ENCODE results near the gene CNPY1.
"Not testable (repeated sequence)": the region's sequence is repeated elsewhere in the genome, so short reads cannot be mapped to it uniquely, and the experiment has no call there.

The CNPY1 gene

DNA sequence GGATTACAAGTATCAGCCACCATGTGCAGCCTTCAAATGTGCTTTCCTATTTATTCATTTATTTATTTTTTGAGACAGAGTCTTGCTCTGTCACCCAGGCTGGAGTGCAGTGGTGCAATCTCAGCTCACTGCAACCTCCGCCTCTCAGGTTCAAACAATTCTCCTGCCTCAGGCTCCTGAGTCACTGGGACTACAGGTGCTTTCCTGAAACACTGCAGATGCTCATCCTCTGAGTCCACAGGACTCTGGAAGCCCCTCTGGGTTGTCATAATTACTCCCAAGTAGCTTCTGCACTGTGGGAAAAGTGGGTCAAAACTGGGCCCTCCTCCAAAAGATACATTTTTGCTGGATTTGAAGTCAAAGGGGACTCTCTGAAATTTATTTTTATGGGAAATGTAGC is at the start of gene CNPY1:
CNPY1 (minus strand) TSS at position 111 of the 400 bp plus-strand sequence. CDS start 630 bp downstream, outside the sequence.
- not testable (repeated sequence) for DNase-seq (ENCODE audit: low spot score)

DNA sequence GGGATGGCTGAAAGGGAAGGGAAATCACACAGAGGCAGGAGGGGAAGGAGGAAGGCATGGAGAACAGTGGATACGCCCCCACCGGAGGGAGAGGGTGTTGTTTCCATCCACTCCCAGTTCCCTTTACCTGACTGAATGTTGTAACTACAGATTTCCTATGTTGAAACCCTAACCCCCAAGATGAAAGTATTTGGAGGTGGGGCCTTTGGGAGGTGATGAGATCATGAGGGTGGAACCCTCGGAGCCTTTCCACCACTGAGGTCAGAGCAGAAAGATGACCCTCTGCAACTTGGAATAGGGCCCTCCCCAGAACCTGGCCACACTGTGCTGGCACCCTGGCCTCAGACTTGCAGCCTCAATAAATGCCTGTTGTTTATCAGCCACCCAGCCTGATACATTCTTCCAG is 48.6 kb upstream of the CNPY1 start:
- no peak for DNase-seq (ENCODE audit: low spot score)

DNA sequence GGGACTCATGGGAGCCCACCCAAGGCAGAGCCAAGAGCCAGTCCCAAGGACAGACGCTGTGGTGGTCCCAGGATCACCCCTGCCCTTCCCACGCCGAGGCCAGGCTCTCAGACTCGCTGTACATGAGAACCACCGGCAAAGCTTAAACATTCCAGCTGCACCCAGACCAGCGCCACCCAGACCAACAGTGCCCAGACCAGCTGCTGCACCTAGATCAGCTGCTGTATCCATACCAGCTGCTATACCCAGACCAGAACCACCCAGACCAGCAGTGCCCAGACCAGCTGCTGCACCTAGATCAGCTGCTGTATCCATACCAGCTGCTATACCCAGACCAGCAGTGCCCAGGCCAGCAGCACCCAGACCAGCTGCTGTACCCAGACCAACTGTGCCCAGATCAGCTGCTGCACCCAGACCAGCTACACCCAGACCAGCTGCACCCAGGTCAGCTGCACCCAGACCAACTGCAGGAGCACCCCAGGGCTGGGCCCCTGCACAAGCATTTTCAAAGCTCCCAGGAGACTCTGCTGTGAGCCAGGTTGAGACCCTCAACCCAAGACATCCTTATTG is 47.9 kb upstream of the CNPY1 start:
- DNase-seq (ENCODE audit: low spot score): no peak

DNA sequence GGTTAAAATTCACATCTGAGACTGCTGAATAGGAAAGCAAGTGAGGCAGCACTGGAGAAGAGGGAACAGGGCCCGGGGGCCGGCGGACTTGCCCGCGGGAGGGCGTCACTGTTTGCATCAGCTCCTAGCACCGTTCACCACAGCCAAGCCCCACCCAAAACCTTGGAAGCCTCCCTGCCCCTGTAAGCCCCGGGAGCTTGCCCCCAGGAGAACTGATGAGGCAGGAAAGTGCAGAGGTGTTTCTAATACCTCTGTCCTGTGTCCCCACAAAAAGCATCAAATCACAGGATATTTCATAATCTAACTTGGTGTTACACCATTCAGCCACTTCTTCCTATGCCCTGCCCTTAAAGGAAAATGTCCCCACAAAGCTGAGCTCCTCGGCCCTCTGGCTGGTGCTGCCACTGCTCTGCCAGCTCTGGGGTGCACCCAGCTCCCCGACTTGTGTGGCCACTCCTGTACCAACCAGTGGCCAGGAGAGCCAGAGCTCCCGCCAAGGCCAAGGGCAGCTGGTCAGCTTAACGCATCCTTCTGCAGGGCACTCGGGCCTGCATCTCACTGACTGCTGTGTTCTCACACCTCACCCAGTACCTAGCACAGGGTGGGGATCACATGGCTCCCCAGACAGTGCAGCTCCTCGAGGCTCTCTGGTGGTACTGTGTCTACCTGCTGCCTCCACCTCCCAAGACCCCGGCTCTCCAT is 47.3 kb upstream of the CNPY1 start:
- no peak for DNase-seq (ENCODE audit: low spot score)

DNA sequence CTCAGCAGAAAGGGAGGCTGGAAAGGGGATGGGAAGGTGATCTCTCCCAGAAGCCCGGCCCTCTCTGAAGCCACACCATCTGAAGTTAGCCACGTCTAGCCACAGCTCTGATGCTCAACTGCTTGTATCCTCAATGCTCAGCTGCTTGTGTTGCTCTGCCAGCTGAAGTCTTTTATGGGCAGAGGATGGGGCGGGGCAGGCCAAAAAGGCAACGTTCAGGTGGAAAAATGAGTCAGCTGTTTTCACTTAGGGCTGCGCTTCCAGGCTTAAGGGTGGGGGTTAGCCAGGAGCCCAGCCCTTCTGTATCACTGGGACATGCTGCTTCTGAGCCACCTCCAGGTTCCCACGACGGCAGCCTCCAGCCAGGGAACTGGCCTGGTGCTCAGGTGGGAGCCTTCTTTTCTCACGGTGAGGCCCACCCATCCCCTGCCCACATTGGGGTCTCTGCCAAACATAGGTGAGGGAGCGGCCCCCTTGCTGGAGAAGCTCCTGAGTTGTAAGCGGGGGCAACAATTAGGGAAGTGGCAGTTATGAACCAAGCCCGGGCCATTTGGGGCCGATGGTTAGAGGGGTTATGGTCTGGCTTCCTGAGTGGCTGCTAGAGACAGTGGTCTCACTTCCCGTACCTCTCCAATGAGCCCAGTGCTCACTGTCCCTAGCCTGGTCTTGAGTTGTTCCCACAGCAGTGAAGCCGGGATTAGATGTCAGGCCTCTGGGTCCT is 44.9 kb upstream of the CNPY1 start:
- no peak for DNase-seq (ENCODE audit: low spot score)

DNA sequence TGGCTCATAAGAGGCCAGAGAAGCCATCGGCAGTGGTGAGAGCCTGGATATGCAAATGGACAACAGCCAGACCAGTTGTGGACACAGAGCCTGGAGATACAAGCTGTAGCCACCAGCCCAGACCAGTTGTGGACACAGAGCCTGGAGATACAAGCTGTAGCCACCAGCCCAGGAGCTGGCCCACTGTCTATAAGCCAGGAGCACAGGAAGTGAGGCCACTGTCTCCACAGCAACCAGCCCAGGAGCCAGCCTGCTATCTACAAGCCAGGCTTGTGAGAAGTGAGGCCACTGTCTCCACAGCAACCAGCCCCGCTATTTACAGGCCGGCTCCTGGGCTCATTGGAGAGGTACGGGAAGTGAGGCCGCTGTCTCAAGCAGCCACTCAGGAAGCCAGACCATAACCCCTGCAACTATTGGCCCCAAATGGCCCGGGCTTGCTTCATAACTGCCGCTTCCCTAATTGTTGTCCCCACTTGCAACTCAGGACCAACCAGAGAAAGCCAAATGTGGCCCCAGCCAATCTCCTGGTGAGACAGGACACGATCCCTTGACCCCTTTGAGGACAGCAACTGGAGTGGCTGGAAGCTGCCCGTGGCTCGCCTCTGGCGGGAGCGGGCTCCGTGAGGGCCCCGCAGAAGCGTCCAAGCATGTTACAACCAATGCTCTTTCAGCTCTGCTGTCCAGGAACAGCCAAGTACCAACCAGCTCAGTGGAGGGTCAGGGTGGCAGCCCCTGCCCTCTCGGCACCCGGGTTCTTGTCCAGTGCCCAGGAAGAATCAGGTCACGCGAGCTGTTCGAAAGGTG is 44.1 kb upstream of the CNPY1 start:
- peak; percentile 73 for DNase-seq (ENCODE audit: low spot score)

DNA sequence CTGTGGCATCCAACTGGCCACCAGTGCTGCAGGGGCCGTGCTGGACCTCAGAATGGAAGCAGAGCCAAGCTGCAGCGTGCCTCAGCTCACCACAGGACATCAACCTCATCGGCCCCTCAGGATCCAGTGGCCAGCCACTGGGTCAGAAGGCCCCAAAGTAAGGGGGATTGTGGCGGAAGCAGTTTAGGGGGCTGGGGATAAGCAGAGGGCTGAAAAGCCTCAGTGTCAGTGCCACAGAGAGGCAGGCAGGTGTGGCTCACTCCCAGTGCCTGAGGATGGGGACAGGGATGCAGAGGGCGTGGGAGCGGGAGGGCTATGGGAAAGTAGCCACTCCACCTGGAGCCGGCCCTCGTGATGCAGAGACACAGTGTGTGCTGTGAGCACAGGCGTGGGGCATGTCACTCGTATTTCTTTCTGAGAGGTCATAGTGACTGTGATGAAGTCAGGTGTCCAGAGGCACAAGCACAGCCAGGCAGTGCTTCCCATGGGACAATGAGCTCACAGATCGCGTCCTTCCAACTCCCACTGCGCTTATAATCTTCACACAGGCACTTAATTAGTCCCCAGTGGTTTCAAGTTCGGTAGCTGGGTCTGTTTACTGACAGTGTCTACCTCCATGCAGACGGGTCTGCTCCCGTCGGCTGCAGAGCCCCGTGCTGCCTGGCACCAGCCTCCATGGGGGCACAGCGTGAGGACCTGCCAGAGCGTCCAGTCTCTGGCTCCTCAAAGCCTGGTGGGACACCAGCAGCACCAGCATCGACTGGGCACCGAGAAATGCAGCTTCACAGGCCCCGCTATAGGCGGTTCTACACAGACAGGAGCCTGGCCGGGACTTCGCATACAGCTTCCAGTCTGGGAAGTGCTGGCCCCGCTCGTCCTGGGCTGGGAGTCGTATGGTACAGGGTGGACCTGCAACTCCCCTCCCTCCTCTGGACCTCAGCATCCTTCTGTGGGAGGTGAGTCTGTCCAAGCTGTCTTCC is 42.9 kb upstream of the CNPY1 start:
- DNase-seq (ENCODE audit: low spot score): no peak

DNA sequence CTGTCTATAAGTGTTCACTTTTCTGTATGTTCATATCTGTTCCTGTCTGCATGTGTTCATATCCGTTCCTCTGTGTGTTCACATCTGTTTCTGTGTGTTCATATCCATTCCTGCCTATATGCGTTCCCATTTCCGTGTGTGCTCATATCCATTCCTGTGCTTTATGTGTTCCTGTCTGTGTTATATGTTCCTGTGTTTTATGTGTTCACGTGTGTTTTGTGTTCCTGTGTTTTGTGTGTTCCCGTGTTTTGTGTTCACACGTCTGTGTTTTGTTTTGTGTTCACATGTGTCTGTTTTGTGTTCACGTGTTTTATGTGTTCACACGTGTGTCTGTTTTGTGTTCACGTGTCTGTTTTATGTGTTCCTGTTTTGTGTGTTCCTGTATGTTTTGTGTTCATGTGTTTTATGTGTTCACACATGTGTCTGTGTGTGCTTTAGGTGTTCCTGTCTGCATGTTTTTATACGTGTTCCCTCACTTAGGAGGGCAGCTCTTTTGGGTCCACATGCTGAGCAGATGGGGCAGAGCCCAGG is 42.2 kb upstream of the CNPY1 start:
- no peak for DNase-seq (ENCODE audit: low spot score)

DNA sequence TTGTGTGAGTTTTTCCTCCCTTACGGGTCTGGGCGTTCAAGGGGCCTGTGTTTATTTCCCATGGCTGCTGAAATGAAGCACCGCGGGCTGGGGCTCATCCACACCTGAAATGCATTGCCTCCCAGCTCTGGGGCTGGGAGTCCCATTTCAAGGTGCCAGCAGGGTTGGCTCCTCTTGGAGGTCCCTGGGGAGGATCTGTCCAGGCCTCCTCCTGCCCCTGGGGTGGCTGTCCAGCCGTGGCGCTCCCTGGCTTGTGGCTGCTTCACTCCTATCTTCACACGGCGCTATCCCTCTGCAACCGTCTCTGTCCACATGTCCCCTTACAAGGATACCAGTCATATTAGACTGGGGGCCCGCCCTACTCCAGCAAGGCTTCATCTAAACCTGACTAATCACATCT is 41.1 kb upstream of the CNPY1 start:
- no peak for DNase-seq (ENCODE audit: low spot score)

DNA sequence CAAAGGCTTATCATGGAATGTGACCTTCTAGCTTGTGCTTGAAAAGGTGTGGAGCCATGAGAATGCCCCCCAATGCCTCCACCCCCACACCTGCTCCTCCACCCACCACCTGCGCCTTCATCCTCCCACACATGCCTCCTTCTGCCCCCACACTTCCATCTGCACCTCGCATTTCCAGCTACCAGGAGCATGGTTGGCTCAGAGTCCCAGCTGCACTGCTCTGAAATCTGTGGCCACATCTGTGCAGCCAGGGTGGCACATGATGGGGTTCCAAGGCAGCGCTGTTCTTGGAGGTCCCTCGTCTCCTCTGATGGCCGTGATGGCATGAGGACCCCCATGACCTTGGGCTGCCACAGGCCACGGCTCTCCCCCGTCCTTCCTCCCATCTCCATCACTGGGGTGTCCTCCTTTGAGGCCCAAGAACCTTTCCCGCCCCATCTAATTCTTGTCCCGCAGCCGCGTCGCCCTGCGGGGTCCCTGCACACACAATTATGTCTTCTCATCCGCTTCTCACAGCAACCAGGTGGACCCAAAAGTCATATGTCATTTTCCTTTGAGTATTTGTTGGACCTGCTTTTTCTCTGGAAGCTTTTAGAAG is 40.6 kb upstream of the CNPY1 start:
- DNase-seq (ENCODE audit: low spot score): no peak

DNA sequence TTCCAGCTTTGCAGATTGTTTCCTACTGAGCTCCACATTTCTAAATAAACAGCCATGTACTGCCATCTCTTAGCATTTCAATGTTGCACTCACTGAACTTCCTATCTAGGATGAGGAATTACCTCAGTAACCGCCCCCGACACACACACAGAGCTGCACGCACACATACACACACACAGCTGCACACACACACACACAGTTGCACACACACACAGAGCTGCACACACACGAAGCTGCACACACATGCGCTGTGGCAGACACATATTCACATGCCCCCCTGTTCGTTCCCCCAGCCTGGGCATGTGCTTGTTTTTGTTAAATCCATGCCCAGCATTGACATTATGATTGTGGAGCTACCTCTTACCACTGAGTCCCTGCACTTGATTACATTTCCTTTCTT is 39.6 kb upstream of the CNPY1 start:
- no peak for DNase-seq (ENCODE audit: low spot score)

DNA sequence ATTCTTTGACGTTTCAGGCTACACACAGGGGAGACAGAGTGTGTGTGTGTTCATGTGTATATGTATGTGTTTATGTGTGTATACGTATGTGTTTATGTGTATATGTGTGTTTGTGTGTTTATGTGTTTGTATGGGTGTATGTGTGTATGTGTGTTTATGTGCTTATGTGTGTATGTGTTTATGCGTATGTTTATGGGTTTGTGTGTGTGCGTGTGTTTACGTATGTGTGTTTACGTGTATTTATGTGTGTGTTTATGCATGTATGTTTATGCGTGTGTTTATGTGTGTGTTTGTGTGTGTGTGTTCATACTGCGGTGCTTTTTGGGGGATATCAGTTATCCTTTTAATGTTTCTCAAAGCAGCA is 39.2 kb upstream of the CNPY1 start:
- no peak for DNase-seq (ENCODE audit: low spot score)

DNA sequence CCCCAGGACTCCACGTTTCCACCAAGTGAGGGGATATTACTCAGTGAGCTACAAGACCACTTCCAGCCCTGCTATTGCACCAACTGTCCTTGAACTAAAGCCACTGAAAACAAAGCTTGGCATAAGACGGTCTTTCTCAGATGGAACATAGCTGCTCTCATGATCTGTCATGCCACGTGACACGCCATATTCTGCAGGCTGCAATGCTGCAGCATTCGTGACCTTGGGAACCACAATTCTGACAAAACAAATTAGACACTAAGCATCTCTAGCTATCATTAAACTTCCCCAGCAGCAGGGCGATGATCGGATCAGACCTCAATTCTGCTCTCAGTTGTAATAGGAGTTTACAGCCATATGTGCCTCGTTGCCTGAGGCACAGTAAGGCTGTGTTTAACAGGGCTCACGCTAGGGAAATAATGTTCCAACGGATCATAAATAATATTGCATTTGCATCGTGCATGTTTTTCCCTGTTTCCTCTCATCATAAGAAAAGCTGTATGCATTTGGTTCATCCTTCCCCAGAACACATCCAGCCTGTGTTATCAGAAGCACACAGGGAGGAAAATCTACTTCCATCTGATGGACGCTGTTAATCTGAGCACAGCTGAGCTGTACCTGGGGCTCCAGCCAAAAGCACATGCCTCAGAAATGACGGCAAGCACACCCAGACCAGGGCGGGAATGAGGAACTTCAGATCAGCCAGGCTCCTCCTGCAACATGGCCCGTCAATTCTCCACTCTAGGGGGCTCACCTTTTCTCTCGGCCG is 38.6 kb upstream of the CNPY1 start:
- no peak for DNase-seq (ENCODE audit: low spot score)

DNA sequence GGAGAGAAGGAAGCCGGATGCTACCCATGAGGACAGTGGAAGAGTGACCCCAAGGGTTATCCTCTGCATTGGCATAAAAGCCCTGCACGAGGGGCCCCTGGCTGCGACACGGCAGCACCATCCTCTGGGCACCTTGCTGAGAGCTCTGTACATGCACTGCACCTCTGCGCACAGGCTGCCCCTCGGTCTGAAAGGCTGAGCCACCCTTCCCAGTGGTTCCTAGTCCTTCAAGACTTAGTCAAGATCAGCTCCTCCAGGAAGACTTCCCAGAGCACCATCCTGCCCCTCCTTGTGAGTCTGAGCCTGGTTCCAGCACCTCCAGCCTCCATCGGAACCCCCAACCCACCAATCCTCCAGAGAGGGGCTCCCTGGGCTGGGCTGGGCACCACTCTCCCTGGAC is 37.9 kb upstream of the CNPY1 start:
- no peak for DNase-seq (ENCODE audit: low spot score)

DNA sequence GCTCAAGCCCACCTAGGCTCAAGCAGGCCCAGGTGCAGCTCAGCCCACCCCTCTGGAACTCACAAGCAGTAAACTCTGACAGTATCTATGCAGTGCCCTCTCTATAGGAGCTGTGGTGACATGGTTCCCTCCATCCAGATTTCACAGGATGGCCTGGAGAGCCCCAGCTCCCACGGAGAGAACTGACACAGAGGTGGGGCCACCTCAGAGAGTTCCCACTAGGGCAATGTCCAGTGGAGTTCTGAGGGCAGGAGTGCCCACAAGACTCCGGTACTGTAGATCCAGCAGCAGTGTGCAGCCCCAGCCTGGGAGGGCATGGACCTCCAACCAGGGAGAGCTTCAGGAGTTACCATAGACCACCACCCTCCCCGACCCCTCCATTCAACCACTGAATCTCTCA is 37.3 kb upstream of the CNPY1 start:
- no peak for DNase-seq (ENCODE audit: low spot score)

DNA sequence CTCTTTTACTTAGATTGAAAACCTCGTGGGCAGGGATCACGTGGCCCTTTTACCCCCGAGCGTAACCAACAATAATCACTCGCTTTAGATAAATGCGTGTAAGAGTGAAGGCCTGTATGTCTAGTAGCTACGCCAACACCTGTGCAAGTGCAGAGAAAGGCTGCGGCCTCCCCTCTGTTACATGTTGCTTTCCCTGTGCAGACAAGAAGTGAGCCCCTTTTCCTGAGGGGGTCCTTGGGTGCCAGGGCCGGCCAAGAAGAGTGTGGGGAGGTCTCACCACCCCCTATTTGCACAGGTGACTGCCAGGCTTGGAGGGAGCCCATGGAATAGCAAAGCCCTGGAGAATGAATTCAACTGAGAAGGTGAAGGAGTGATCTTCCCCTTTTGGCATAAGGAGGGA is 35.6 kb upstream of the CNPY1 start:
- DNase-seq (ENCODE audit: low spot score): no peak

DNA sequence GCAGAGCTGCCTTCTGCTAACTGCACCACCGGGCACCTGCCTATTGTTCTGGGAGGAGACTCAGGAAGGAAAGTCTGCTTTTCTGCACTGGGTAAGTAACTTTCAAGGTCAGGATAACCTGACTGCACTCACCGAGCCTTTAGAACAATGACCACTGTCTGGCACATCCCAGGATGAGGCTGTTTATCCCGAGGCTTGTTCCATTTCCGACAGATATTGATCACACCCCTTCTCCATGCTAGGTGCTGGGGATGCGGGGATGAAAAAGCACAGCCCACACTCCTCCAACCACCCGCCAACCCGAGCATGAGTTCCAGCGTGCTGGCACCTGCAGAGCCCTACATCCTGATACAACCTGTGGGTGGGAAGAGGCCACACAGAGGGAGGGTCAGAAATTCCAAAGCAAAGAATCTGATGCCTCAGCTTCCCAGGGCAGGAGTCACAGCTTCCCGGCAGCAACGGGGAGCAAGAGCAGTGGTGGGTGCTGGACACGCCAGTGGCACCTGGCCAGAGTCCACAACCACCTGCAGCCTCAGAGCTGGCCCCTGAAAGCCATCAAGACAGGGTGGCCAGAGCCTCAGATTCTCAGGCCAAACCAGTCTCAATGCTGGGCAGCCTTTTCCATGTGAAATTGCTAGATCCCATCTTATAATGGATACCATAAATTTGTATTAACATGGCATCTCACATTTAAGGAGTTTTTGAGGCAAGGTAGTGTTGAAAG is 34.9 kb upstream of the CNPY1 start:
- DNase-seq (ENCODE audit: low spot score): no peak

DNA sequence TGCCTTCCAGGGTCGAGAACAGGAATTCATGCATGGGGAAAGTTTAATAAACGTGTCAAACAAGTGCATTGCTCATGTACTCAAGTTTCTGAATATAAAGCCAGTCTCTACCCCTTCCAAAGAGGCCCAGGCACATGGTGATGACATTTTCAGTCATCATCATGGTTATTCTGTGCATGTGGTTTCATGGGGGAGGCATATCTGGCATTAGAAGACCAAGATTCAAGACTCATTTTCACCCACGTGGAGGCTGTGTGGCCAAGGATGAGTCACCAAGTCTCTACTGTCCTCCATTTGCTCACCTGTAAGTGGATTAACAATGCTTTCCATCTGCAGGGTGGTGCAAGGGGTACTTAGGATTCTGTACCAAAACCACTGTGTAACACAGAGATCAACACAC is 34.0 kb upstream of the CNPY1 start:
- no peak for DNase-seq (ENCODE audit: low spot score)

DNA sequence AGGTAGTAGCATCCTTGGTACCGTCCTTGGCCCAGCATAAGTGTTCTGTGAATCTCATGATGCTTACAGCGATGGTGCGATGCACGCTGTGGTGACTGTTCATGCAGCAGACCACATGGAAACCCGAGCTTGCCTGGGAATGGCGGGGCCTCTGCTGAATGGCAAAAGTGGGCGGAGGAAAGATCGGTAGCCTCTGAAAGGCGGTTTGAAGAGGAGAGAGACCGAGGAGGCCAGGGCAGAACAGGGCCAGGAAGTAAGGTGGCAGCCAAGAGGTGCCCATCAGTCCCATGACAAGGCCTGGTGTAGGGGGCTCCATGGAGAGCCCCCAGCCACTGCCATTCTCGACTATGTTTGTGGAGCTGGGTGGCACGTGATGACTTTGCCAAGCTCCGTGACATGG is 33.2 kb upstream of the CNPY1 start:
- no peak for DNase-seq (ENCODE audit: low spot score)

Measured in Ammon's horn (tissue), 1 donor.